Sigmoid colon (tissue), 7 donors: Measurements from ENCODE around the gene SF3B6. TPM values are rescaled to one million over a fixed set of nuclear protein-coding genes. Genes with fewer than 3 reads are reported as not detected.
A peak's percentile ranks its signal among the peaks of the same experiment; 100 is the strongest.
"Not testable (repeated sequence)": the region's sequence is repeated elsewhere in the genome, so short reads cannot be mapped to it uniquely, and the experiment has no call there.

Experiments
- DNase-seq: peaks from one replicate; pipeline ENCODE4 v3.0.0-alpha.2; 2019
- H3K27ac ChIP-seq, 4 donors: fragments of 200-600 bp; sonication (generic); one replicate each; pipeline ENCODE4 v1.5.1; 2016 to 2019; ENCODE audit warnings: mild to moderate bottlenecking in 1 of 4
- H3K27me3 ChIP-seq, 3 donors: fragments of 200-600 bp; sonication (generic); one replicate each; pipeline ENCODE4 v1.5.1; 2019; ENCODE audit warnings: mild to moderate bottlenecking in 1 of 3
- H3K36me3 ChIP-seq, 4 donors: fragments of 200-600 bp; sonication (generic); one replicate each; pipeline ENCODE4 v1.5.1; 2016 to 2019
- H3K4me1 ChIP-seq, 4 donors: fragments of 200-600 bp; sonication (generic); one replicate each; pipeline ENCODE4 v1.5.1; 2017 to 2019
- H3K4me3 ChIP-seq, 4 donors: fragments of 200-600 bp; sonication (generic); one replicate each; pipeline ENCODE4 v1.5.1; 2017 to 2019; ENCODE audit warnings: mild to moderate bottlenecking in 2 of 4, moderate library complexity in 1 of 4
- H3K9me3 ChIP-seq, 4 donors: fragments of 200-600 bp in 3 of 4; sonication (generic) in 3 of 4; one replicate each; pipeline versions ENCODE4 v1.5.1 to v1.6.1; 2013 to 2019
- EP300 ChIP-seq, 4 donors: sonication (generic); formaldehyde crosslinking; IDR thresholded peaks; one replicate each; pipeline ENCODE4 v1.6.1; 2017; ENCODE audit warnings: antibody characterized with exemption in 4 of 4
- POLR2A ChIP-seq, 2 donors: fragments of 450-650 bp; IDR thresholded peaks; one replicate each; pipeline ENCODE4 v1.6.1; 2016; ENCODE audit warnings: antibody characterized with exemption in 2 of 2, mild to moderate bottlenecking in 2 of 2, moderate library complexity in 2 of 2
- POLR2AphosphoS5 ChIP-seq, 4 donors: sonication (generic); formaldehyde crosslinking; IDR thresholded peaks; one replicate each; pipeline ENCODE4 v1.6.1; 2017; ENCODE audit warnings: antibody characterized with exemption in 4 of 4
- WGBS, 2 donors: extraction: QIAGEN DNeasy Blood & Tissue Kit; methylation state at CpG; one replicate each; pipeline ENCODE4 v1.1.7; 2013; 5-methylcytosine and 5-hydroxymethylcytosine counted together
- intact Hi-C: fragments of 100-400 bp; cut with DNase I; formaldehyde crosslinking; loops from one replicate; pipeline ENCODE4 v1.15.1; 2023
- polyA plus RNA-seq, 3 donors: library from polyadenylated mRNA; stranded (reverse); fragments of 200-250 nt; gene quantifications; one replicate each; pipeline ENCODE4 v1.2.3, GENCODE V29; 2013
- total RNA-seq, 4 donors: library from RNA; depleted of rRNA; stranded (reverse); fragments of >200 nt; gene quantifications; one replicate each; pipeline ENCODE4 v1.1.0, GENCODE V29; 2016
- TF ChIP-seq, protein P1 (sequence below), 4 experiments: fragments of 450-650 bp in 3 of 4; fragments of 200-600 bp in 1 of 4; IDR thresholded peaks; one replicate each; pipeline ENCODE4 v1.5.1; 2016 to 2019; ENCODE audit warnings: antibody characterized with exemption in 4 of 4, mild to moderate bottlenecking in 3 of 4, moderate library complexity in 2 of 4
- donor health status: healthy with polysubstance abuse.
- donor health status: Bipolar disorder and iron deficiency.
- donor health status: healthy.

Gene SF3B6
- total and polyA plus RNA-seq, 7 donors = 95.6 to 255 (median 140) TPM

DNA sequence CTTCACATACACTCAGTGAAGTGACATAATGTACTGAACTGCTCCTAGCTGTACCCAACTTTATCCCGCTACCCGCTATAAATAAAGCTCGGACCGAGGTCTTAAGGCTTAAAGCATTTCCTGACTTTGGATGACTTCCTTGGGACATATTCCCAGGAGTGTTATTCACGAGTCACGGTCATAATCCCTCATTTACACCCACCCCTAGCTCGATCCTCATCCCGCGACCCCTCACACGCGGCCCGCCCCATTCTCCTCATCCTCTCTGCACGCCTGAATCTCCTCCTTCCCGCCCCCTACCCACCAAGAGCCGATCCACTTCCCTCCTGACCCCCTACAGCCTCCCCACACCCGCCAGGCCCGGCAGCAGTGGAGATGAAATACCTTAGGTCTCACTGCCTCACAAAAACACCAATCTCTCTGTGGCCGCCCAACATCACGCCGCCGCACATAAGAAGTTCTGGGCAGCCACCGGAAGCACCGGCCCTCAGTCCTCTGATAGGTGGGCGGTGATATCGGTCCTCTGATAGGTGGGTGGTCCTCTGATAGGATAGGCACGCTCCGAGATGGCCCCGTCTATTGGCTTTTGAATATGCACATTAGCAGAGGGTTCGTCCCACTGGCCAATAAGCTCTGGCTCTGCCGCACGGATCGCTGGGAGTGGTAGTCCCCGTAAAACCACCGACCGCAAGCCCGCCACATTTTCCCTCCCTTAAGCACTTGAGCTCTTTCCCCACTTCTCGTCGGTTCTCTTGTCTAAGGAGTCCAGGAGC is 29.0 kb downstream of the SF3B6 start, which contains the start of gene WDCP:
WDCP (minus strand) TSS at position 462 of the 773 bp plus-strand sequence. CDS start 7,897 bp downstream, outside the sequence.
- intact Hi-C loops = loop anchor here (2.0 to 5.0 kb wide), 2 partner anchors 30 to 105 kb away; partner anchors contain the start of genes SF3B6 and UBXN2A
- peaks cover 0 to 41% (median 28%) of the 10 kb centered on the region in 4 donors for H3K4me1 ChIP-seq
- H3K27me3 ChIP-seq = no peaks in the 10 kb centered on the region
- H3K27ac ChIP-seq = peak within 1 kb of the TSS; percentile 57 to 84 (median 74)
- no peaks in the 10 kb centered on the region for H3K9me3 ChIP-seq
- peak within 1 kb of the TSS; percentile 48 to 80 (median 70) for H3K4me3 ChIP-seq
- DNase-seq = peak; percentile 99
- WGBS, 2 donors = 1% methylated on average over 38 of the region's 38 CpGs
- no peaks in the 10 kb centered on the region for H3K36me3 ChIP-seq
- TF ChIP-seq POLR2A (IDR thresholded peaks at IDR 0.05) (peak; percentile 51 to 55), EP300 (IDR thresholded peaks at IDR 0.05) (no peak), POLR2AphosphoS5 (IDR thresholded peaks at IDR 0.05) (peak; percentile 39 to 87 (median 82))

DNA sequence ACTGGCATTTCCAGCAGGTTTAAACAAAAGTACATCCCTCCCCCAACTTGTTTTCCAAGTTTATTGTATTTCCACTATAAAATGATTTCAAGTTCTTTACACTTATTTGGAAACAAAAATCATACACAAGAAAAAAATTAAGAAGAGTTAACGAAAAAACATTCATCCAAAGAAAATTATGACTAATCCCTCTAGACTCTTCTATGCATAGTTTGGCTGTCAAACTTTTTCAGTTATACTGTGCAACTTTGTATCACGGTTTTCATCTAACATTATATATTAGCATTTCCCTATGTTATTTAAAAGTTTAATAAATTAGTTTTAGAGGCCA is 29.6 kb downstream of the SF3B6 start:
- no peak for DNase-seq
- intact Hi-C loops = loop anchor here (2.0 to 5.0 kb wide), 2 partner anchors 30 to 104 kb away; partner anchors contain the start of genes SF3B6 and UBXN2A
- peaks cover 0 to 41% (median 28%) of the 10 kb centered on the region in 4 donors for H3K4me1 ChIP-seq
- H3K27ac ChIP-seq = peak overlapping the region in 3 of 4 donors; percentile 74 to 84 (median 75)
- no peaks in the 10 kb centered on the region for H3K27me3 ChIP-seq
- 3 to 5% methylated on average over 2 of the region's 2 CpGs for WGBS, 2 donors
- no peak for TF ChIP-seq POLR2AphosphoS5 (IDR thresholded peaks at IDR 0.05)
- TF ChIP-seq, protein P1, sequence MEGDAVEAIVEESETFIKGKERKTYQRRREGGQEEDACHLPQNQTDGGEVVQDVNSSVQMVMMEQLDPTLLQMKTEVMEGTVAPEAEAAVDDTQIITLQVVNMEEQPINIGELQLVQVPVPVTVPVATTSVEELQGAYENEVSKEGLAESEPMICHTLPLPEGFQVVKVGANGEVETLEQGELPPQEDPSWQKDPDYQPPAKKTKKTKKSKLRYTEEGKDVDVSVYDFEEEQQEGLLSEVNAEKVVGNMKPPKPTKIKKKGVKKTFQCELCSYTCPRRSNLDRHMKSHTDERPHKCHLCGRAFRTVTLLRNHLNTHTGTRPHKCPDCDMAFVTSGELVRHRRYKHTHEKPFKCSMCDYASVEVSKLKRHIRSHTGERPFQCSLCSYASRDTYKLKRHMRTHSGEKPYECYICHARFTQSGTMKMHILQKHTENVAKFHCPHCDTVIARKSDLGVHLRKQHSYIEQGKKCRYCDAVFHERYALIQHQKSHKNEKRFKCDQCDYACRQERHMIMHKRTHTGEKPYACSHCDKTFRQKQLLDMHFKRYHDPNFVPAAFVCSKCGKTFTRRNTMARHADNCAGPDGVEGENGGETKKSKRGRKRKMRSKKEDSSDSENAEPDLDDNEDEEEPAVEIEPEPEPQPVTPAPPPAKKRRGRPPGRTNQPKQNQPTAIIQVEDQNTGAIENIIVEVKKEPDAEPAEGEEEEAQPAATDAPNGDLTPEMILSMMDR (IDR thresholded peaks at IDR 0.05) = no peak
- TF ChIP-seq POLR2A (IDR thresholded peaks at IDR 0.05) = no peak
- no peak for TF ChIP-seq EP300 (IDR thresholded peaks at IDR 0.05)
- peak overlapping the region; percentile 48 to 80 (median 70) for H3K4me3 ChIP-seq
- H3K9me3 ChIP-seq = no peaks in the 10 kb centered on the region
- no peaks in the 10 kb centered on the region for H3K36me3 ChIP-seq

DNA sequence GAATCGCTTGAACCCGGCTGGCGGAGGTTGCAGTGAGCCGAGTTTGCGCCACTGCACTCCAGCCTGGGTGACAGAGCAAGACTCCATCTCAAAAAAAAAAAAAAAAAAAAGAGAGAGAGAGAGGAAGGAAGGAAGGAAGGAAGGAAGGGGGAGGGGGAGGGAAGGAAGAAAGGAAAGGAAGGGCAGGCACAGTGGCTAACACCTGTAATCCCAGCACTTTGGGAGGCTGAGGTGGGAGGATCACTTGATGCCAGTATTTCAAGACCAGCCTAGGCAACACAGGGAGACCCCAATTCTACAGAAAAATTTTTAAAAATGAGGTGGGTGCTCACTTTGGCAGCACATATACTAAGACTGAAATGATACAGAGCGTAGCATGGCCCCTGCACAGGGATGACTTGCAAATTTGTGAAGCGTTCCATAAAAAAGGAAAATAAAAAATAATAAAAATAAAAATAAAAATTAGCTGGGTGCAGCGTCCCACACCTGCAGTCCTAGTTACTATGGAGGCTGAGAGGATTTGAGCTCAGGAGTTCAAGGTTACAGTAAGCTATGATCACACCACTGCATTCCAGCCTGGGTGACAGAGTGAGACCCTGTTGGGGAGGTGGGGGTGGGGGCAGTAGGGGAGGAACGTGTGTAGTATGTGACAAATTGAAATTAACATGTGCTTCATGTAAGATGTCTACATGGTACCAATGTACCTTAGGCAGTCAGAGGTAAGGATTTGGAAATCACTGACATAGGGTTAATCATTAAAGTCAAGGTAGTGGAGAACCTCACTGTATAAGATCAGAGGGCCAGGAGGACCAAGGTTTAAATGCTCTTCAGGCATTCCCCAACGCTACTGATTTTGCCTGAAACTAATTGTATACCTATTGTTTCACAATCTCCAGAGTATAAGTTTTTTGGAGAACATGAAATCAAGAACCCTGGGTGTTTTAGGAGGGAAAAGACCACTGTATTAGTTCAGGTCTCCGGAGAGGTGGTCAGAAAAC is 30.3 kb downstream of the SF3B6 start:
- intact Hi-C loops = loop anchor here (2.0 to 5.0 kb wide), 2 partner anchors 31 to 104 kb away; partner anchors contain the start of genes SF3B6 and UBXN2A
- Histone ChIP-seq H3K27me3 (no peaks in the 10 kb centered on the region), H3K4me1 (peaks cover 0 to 41% (median 28%) of the 10 kb centered on the region in 4 donors), H3K27ac (no peak overlapping the region), H3K9me3 (no peaks in the 10 kb centered on the region), H3K36me3 (no peaks in the 10 kb centered on the region), H3K4me3 (peak overlapping the region in 1 of 4 donors; percentile 73)
- DNase-seq = no peak
- WGBS, 2 donors = 80 to 85% methylated on average over 11 of the region's 11 CpGs
- TF ChIP-seq POLR2A (IDR thresholded peaks at IDR 0.05) (no peak), POLR2AphosphoS5 (IDR thresholded peaks at IDR 0.05) (no peak), EP300 (IDR thresholded peaks at IDR 0.05) (no peak)
- TF ChIP-seq, protein P1 (IDR thresholded peaks at IDR 0.05) = no peak

DNA sequence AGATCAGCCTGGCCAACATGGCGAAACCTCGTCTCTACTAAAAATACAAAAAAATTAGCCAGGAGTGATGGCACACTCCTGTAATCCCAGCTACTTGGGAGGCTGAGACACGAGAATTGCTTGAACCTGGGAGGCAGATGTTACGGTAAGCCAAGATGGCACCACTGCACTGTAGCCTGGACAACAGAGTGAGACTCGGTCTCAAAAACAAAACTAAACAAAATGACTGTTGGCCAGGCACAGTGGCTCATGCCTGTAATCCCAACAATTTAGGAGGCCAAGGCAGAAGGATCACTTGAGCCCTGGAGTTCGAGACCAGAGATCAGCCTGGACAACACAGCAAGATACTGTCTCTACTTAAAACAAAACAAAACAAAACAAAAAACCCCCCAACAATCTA is 33.0 kb downstream of the SF3B6 start:
- WGBS, 2 donors = 97% methylated on average over 6 of the region's 6 CpGs
- intact Hi-C loops = not testable (repeated sequence)

DNA sequence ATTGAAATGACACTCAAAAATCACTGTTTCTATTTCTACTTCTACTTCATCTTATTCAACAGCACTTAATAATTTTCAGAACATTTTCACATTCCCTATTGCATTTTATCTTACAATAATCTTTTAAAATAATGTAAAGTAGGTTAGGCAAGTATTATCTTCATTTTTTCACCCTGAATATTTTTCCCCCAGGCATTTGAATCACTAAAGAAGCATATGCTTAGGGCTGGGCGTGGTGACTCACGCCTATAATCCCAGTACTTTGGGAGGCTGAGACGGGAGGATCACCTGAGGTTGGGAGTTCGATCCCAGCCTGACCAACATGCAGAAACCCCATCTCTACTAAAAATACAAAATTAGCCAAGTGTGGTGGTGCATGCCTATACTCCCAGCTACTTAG is 35.6 kb downstream of the SF3B6 start:
- WGBS, 2 donors = 95% methylated on average over 4 of the region's 4 CpGs
- TF ChIP-seq POLR2A (IDR thresholded peaks at IDR 0.05) = no peak
- Histone ChIP-seq H3K27me3 (no peaks in the 10 kb centered on the region), H3K4me1 (peaks cover 0 to under 1% (median 0%) of the 10 kb centered on the region in 4 donors), H3K27ac (no peak overlapping the region), H3K36me3 (peaks cover 9 to 34% (median 13%) of the 10 kb centered on the region in 4 donors), H3K9me3 (no peaks in the 10 kb centered on the region), H3K4me3 (no peak overlapping the region)
- intact Hi-C loops = no loop called here
- no peak for DNase-seq

More for the DNA sequence above, 33.0 kb downstream of the SF3B6 start:
- DNase-seq, H3K27ac ChIP-seq, H3K4me3 ChIP-seq, H3K9me3 ChIP-seq, H3K27me3 ChIP-seq: not testable (repeated sequence)
- Histone ChIP-seq H3K4me1 (peaks cover 0 to 20% (median 13%) of the 10 kb centered on the region in 4 donors), H3K36me3 (peaks cover 9 to 13% (median 10%) of the 10 kb centered on the region in 4 donors)
